ENCODE measurements around the gene TTC27. TPM values are rescaled to one million over a fixed set of nuclear protein-coding genes. Genes with fewer than 3 reads are reported as not detected.
"Not testable (repeated sequence)": the region's sequence is repeated elsewhere in the genome, so short reads cannot be mapped to it uniquely, and the experiment has no call there.

Gene TTC27
- polyA plus RNA-seq, 3 donors: 4.0 to 4.8 (median 4.4) TPM

GRCh38 chr2:32632089-32632488 is 4.2 kb downstream of the TTC27 start:
- Mint-ChIP-seq H3K36me3 (peaks cover 34 to 44% of the 10 kb centered on the region in 2 donors), H3K4me3 (no peak overlapping the region), H3K4me1 (peaks cover 18% of the 10 kb centered on the region), H3K9me3 (peaks cover 0 to 4% (median 0%) of the 10 kb centered on the region in 7 donors), H3K27ac (no peak overlapping the region), H3K27me3 (ENCODE audit: low read depth in 3 of 3) (peaks cover 2 to 3% (median 3%) of the 10 kb centered on the region in 3 donors)
- TF ChIP-seq CTCF (IDR thresholded peaks at IDR 0.05): no peak
- intact Hi-C loops (cut with micrococcal nuclease): no loop called here
- no peak overlapping the region for H2AFZ ChIP-seq (ENCODE audit: insufficient read depth, low read depth, low read length, poor library complexity, severe bottlenecking)
- no CpG with 5 or more reads among the region's 5 CpGs for WGBS (ENCODE audit: insufficient coverage)
- no peak overlapping the region for H3K4me2 ChIP-seq (replicated peaks; ENCODE audit: extremely low read depth, low read length, poor library complexity, severe bottlenecking)
- H3K27ac ChIP-seq (ENCODE audit: low read depth in 1 of 2, low read length in 2 of 2): no peak overlapping the region
- H3K9me3 ChIP-seq (replicated peaks in 1 of 2; ENCODE audit: control insufficient read depth in 1 of 2, insufficient read depth in 1 of 2, low read length in 2 of 2): no peaks in the 10 kb centered on the region
- peaks cover 14% of the 10 kb centered on the region for H3K79me2 ChIP-seq (ENCODE audit: insufficient read depth, low read length)
- no peak for DNase-seq
- no peaks in the 10 kb centered on the region for H3K27me3 ChIP-seq (ENCODE audit: control insufficient read depth in 2 of 2, insufficient read depth in 2 of 2, low read length in 2 of 2)
- H3K9ac ChIP-seq (ENCODE audit: insufficient read depth, low read length, poor library complexity, severe bottlenecking): no peak overlapping the region
- H3K4me3 ChIP-seq (replicated peaks in 1 of 3; ENCODE audit: low read depth in 2 of 3, low read length in 3 of 3): no peak overlapping the region
- H4K20me1 ChIP-seq (ENCODE audit: insufficient read depth, low read length): no peaks in the 10 kb centered on the region
- H3K36me3 ChIP-seq (replicated peaks in 1 of 2; ENCODE audit: control insufficient read depth in 1 of 2, insufficient read depth in 2 of 2, low read length in 2 of 2): peaks cover 36 to 62% of the 10 kb centered on the region in 2 donors
- H3K4me1 ChIP-seq (ENCODE audit: control insufficient read depth in 1 of 2, insufficient read depth in 2 of 2, low read length in 2 of 2): peaks cover 10 to 18% of the 10 kb centered on the region in 2 donors

DNA sequence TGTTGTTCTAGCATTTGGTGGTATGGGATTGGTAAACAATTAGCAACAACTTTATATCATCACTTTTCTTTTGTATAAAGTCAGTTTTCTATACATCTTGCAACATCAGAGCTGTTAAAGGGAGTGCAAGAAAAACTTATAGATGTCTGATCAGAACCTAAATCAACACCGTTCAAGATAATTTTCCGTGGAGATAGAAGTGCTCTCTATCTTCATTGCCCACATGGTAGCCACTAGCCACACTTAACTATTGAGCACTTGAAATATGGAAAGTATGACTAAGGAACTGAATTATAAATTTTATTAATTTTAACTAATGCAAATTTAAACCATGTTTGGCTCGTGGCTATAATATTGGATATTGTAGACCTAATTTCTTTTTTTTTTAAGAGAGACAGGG is 5.2 kb downstream of the TTC27 start:
- H3K36me3 Mint-ChIP-seq: peaks cover 39 to 51% of the 10 kb centered on the region in 2 donors
- DNase-seq: no peak
- H3K27ac Mint-ChIP-seq: no peak overlapping the region
- H3K4me3 Mint-ChIP-seq: no peak overlapping the region
- H3K9me3 Mint-ChIP-seq: no peaks in the 10 kb centered on the region
- Histone ChIP-seq H3K36me3 (replicated peaks in 1 of 2; ENCODE audit: control insufficient read depth in 1 of 2, insufficient read depth in 2 of 2, low read length in 2 of 2) (peaks cover 40 to 71% of the 10 kb centered on the region in 2 donors), H3K9ac (ENCODE audit: insufficient read depth, low read length, poor library complexity, severe bottlenecking) (no peak overlapping the region), H3K27ac (ENCODE audit: low read depth in 1 of 2, low read length in 2 of 2) (no peak overlapping the region), H3K79me2 (ENCODE audit: insufficient read depth, low read length) (peaks cover 14% of the 10 kb centered on the region), H3K27me3 (ENCODE audit: control insufficient read depth in 2 of 2, insufficient read depth in 2 of 2, low read length in 2 of 2) (no peaks in the 10 kb centered on the region), H4K20me1 (ENCODE audit: insufficient read depth, low read length) (no peaks in the 10 kb centered on the region), H3K4me3 (replicated peaks in 1 of 3; ENCODE audit: low read depth in 2 of 3, low read length in 3 of 3) (no peak overlapping the region), H3K4me1 (ENCODE audit: control insufficient read depth in 1 of 2, insufficient read depth in 2 of 2, low read length in 2 of 2) (peaks cover 6 to 9% of the 10 kb centered on the region in 2 donors), H3K9me3 (replicated peaks in 1 of 2; ENCODE audit: control insufficient read depth in 1 of 2, insufficient read depth in 1 of 2, low read length in 2 of 2) (no peaks in the 10 kb centered on the region), H3K4me2 (replicated peaks; ENCODE audit: extremely low read depth, low read length, poor library complexity, severe bottlenecking) (no peak overlapping the region), H2AFZ (ENCODE audit: insufficient read depth, low read depth, low read length, poor library complexity, severe bottlenecking) (no peak overlapping the region)
- peaks cover 11% of the 10 kb centered on the region for H3K4me1 Mint-ChIP-seq
- TF ChIP-seq CTCF (IDR thresholded peaks at IDR 0.05): no peak
- intact Hi-C loops (cut with micrococcal nuclease): no loop called here
- no peaks in the 10 kb centered on the region for H3K27me3 Mint-ChIP-seq (ENCODE audit: low read depth in 3 of 3)
- WGBS (ENCODE audit: insufficient coverage): no CpG with 5 or more reads among the region's 3 CpGs

GRCh38 chr2:32638548-32638947 is 10.7 kb downstream of the TTC27 start:
- no CpG with 5 or more reads among the region's 5 CpGs for WGBS (ENCODE audit: insufficient coverage)
- H3K4me2 ChIP-seq (replicated peaks; ENCODE audit: extremely low read depth, low read length, poor library complexity, severe bottlenecking); DNase-seq; H4K20me1 ChIP-seq (ENCODE audit: insufficient read depth, low read length); H3K27ac ChIP-seq (ENCODE audit: low read depth in 1 of 2, low read length in 2 of 2); H3K27me3 ChIP-seq (ENCODE audit: control insufficient read depth in 2 of 2, insufficient read depth in 2 of 2, low read length in 2 of 2); intact Hi-C loops (cut with micrococcal nuclease); H3K79me2 ChIP-seq (ENCODE audit: insufficient read depth, low read length); H3K9me3 ChIP-seq (replicated peaks in 1 of 2; ENCODE audit: control insufficient read depth in 1 of 2, insufficient read depth in 1 of 2, low read length in 2 of 2); H3K4me3 Mint-ChIP-seq; H3K27ac Mint-ChIP-seq; H3K27me3 Mint-ChIP-seq (ENCODE audit: low read depth in 3 of 3); H3K9ac ChIP-seq (ENCODE audit: insufficient read depth, low read length, poor library complexity, severe bottlenecking); H3K4me1 Mint-ChIP-seq; H2AFZ ChIP-seq (ENCODE audit: insufficient read depth, low read depth, low read length, poor library complexity, severe bottlenecking); H3K4me3 ChIP-seq (replicated peaks in 1 of 3; ENCODE audit: low read depth in 2 of 3, low read length in 3 of 3); H3K9me3 Mint-ChIP-seq; H3K4me1 ChIP-seq (ENCODE audit: control insufficient read depth in 1 of 2, insufficient read depth in 2 of 2, low read length in 2 of 2): not testable (repeated sequence)
- H3K36me3 Mint-ChIP-seq: peaks cover 54 to 75% of the 10 kb centered on the region in 2 donors
- H3K36me3 ChIP-seq (replicated peaks in 1 of 2; ENCODE audit: control insufficient read depth in 1 of 2, insufficient read depth in 2 of 2, low read length in 2 of 2): peaks cover 61 to 89% of the 10 kb centered on the region in 2 donors
